HG02588 (cell line): Measurements from ENCODE around the gene ARPP21.
"Not testable (repeated sequence)": the region's sequence is repeated elsewhere in the genome, so short reads cannot be mapped to it uniquely, and the experiment has no call there.

Experiments
- ATAC-seq: cut with Tn5 transposase; IDR thresholded peaks from one replicate; pipeline ENCODE4 v1.9.1; 2021; ENCODE audit warnings: mild to moderate bottlenecking, moderate library complexity; ENCODE audit not compliant: unreplicated experiment

The ARPP21 gene

DNA sequence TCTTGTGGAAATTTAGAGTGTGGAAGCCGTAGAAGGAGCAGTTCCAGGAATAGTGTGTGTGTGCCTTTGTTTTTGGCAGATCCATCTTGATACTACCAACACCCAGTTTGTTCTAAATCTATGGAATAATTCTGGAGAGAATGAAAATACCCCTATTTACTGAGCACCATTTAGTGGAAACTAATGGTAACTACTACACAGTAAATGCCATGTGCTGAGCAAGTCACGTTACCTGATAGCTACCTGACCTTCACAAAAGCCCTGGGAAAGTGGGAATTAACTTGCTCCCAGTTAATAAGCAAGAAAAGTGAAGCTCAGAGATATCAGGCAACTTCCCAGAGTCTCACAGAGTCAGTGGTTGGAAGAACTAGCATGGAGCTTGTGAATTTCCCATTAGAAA lies 137.7 kb downstream of the ARPP21 start:
- ATAC-seq, result no peak

DNA sequence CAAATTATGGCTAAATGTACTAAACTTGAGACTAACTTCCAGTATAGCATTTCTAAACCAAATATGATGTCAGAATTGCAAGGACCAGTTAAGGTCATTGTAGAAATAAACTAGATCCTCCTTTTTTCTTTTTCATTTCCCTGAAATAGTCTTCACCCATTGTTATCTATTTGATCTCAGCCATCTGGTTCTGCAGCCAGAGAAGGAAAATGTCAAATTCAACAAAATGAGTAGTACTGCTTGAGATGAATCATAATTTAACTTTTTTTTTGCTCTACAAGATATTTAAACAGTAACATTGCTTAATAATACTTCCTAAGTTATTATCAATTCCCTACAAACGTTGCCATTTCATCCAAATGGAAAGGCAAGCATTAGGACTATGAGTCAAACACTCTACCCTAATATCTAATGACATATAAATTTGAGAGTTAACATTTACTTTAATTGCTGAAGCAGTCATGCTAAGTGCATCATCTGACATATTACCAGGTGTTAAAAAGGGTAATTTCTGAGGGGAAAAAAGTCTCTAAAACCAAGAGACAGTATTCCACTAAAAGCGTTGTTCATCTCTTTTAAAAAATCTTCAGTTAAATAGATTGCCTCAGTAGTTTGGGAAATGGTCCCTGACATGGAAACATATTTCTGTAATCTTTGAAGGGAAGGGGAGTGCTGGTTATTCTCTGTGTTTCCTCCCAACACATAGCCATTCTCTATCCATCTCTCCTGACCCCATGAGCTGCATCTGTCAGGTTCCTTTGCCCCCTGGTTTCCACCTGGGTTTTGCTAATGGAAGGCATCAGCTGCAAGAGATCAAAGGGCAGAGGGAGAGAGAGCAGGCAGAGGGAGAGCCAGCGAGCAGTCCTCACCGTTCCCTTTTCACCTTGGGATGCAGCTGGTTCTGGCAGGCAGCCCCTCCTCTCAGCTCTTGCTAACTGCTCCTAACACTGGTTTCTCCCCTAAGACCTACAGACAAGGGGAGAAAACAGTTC lies 138.5 kb downstream of the ARPP21 start:
- ATAC-seq, result no peak

GRCh38 chr3:35779611-35780010 lies 140.3 kb downstream of the ARPP21 start:
- ATAC-seq, result no peak

- ATAC-seq, result no peak
These were observed 141.5 kb downstream of the ARPP21 start for GRCh38 chr3:35780800-35781199.

DNA sequence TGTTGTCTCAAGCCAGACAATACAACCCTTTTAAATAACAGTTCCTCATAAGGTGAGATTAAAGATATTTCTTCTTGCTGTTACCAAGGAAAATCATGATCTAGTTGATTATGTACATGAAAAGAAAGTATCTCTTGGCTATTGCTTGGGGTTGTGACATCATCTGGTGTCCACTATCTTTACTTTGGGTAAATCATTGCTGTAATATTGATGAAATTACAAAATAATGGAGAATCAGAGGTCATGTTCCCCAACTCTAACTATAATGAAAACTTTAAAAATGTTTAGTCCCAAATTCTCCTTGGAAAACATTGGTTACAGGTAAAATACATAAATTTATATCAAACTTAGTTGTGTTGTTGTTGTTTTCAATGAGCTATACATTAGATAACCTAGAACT lies 142.2 kb downstream of the ARPP21 start:
- ATAC-seq, result no peak

GRCh38 chr3:35782355-35782754 lies 143.0 kb downstream of the ARPP21 start:
- no peak for ATAC-seq

GRCh38 chr3:35784169-35784568 lies 144.8 kb downstream of the ARPP21 start:
- ATAC-seq, result no peak

DNA sequence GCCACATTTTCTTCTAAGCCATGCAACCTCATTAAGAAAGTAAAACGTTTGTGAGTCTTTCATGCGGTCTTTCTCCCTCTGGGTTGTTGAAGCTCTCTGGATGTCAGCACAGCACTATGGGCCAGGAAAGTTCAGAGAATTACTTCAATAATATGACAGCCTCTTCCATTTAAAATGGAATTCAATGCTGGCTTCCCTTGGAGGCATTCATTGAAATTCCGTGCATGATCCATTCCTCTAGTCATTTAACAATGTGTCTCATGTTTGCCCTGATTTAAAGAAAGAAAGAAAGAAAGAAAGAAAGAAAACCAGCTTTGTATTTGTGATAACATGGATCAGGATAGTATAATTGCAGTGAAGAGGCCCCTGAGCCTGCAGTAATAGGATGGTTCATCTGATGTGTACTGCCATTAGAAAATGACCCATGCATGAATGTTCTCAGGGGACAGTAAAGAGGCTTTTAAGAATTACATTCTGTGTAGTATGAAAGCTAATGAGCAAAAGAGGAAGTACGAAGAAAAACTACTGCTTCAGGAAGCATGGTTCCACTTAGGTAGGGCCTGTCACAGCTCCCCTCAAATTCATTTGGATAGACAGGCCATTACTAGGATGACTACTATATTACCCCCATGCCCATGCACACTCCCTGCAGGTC lies 146.0 kb downstream of the ARPP21 start:
- no peak for ATAC-seq

- no peak for ATAC-seq
These were observed 148.6 kb downstream of the ARPP21 start for GRCh38 chr3:35787936-35788335.

- no peak for ATAC-seq
These were observed 149.9 kb downstream of the ARPP21 start for GRCh38 chr3:35789042-35789831.

GRCh38 chr3:35790764-35791163 lies 151.4 kb downstream of the ARPP21 start:
- no peak for ATAC-seq

DNA sequence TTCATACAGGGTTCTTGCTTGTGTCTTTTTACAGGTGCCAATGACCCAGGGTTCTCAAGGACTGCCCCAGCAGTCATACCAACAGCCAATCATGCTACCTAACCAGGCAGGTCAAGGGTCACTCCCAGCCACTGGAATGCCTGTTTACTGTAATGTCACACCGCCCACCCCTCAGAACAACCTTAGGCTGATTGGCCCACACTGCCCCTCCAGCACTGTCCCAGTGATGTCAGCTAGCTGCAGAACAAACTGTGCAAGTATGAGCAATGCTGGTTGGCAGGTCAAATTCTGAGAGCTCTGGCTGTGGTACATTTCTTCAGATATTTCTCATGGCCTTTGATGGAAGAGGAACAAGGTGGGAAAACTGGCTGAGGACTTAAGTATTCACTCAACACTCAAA lies 154.3 kb downstream of the ARPP21 start:
- no peak for ATAC-seq

- ATAC-seq, result no peak
These were observed 161.7 kb downstream of the ARPP21 start for GRCh38 chr3:35800960-35801459.

GRCh38 chr3:35814531-35814930 lies 175.2 kb downstream of the ARPP21 start:
- ATAC-seq, result no peak

- not testable (repeated sequence) for ATAC-seq
These were observed 176.5 kb downstream of the ARPP21 start for GRCh38 chr3:35815796-35816195.

DNA sequence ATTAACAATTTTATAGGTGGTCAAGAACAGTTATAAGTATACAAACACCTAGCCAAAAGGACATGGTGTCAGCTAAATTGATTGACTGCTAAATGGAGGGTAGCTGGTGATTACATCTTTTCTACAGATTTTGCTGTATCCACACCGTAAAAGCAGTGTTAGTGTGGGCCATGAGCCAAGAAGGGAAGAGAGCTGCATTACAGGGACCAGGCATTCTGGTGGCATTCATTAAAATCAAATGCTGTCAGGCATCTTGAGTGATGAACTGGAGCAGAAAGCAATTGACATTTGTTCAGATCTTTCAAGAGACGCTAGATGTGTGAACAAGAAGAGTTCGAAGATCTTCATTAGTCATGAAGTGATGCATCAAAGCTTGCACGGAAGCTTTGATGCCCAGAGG lies 177.9 kb downstream of the ARPP21 start:
- ATAC-seq, result no peak

DNA sequence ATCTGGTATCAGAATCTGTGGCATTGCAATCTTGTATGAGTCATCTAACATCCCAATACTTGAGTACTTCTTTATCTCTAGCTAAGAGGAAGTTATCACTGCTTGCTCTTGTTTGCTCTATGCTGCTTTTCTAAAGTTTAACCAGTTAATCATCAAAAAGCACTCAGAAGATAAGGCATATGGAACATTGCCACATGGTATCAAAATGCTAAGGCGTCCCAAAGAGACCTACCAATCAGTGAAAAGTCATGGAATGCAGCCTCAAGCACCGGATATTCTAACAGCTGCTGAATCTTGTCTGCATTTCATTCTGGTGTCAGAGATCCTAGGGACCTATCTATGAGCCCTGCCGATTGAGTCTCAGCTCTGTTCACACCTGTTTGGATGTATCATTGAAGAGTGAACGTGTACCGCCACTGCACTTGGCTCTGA lies 192.8 kb downstream of the ARPP21 start:
- ATAC-seq, result no peak
